Measurements from ENCODE around the gene VSTM1.

GRCh38 chr19:53993448-53993847 is 70.2 kb downstream of the VSTM1 start:
- TF ChIP-seq EZH2 (IDR thresholded peaks at IDR 0.05; ENCODE audit: borderline replicate concordance, low read length) (no peak), CTCF (IDR thresholded peaks at IDR 0.05; ENCODE audit: low read length) (no peak)
